Activated naive CD8-positive, alpha-beta T cell treated with anti-CD3 and anti-CD28 coated beads, Interleukin-2, amount 10 ng/mL, durations not matched to agents 7 days and 5 days (primary cell): ENCODE data around the gene ST3GAL5. TPM values are rescaled to one million over a fixed set of nuclear protein-coding genes. Genes with fewer than 3 reads are reported as not detected.
"Not testable (repeated sequence)": the region's sequence is repeated elsewhere in the genome, so short reads cannot be mapped to it uniquely, and the experiment has no call there.

Experiments used
- ATAC-seq: fragments of 150-1000 bp; cut with Tn5 transposase; one replicate; pipeline ENCODE4 v1.10.0; 2021; ENCODE audit warnings: low read depth, moderate library complexity
- POLR2A ChIA-PET: fragments of 350-600 bp; sonication (Branson Sonifier 250); formaldehyde crosslinking; loops from one replicate; lab custom pipeline; 2021; ENCODE audit warnings: antibody characterized with exemption; lab: Charles Lee
- DNase-seq: peaks from one replicate; pipeline ENCODE4 v3.0.0; 2021
- H3K27ac Mint-ChIP-seq: one replicate; pipeline ENCODE4 v1.8.0; 2022; ENCODE audit warnings: mild to moderate bottlenecking, mixed read lengths
- H3K27me3 Mint-ChIP-seq: one replicate; pipeline ENCODE4 v1.8.0; 2022; ENCODE audit warnings: mild to moderate bottlenecking, moderate library complexity, mixed read lengths
- H3K36me3 Mint-ChIP-seq: one replicate; pipeline ENCODE4 v1.8.0; 2021; ENCODE audit warnings: mild to moderate bottlenecking, mixed read lengths
- H3K4me1 Mint-ChIP-seq: one replicate; pipeline ENCODE4 v1.8.0; 2021; ENCODE audit warnings: mixed read lengths
- H3K4me3 Mint-ChIP-seq: one replicate; pipeline ENCODE4 v1.8.0; 2022; ENCODE audit warnings: mild to moderate bottlenecking, moderate library complexity, mixed read lengths
- H3K9me3 Mint-ChIP-seq: one replicate; pipeline ENCODE4 v1.8.0; 2021; ENCODE audit warnings: mixed read lengths
- total RNA-seq, 2 experiments: library from RNA; stranded (reverse); gene quantifications; one replicate each; pipeline ENCODE4 v1.2.3, GENCODE V29; 2021

The ST3GAL5 gene
- total RNA-seq, 2 experiments from 2014 or later, result 59.9 to 62.8 TPM

DNA sequence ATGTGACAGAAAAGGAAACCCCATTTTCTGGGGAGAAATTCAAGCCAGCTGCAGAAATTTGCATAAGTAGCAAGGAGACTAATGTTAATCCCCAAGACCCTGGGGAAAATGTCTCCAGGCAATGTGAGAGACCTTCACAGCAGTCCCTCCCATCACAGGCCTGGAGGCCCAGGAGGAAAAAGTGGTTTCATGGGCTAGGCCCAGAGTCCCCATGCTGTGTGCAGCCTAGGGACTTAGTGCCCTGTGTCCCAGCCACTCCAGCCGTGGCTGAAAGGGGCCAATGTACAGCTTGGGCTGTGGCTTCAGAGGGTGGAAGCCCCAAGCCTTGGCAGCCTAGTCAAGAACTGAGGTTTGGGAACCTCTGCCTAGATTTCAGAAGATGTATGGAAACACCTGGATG lies 7.0 kb downstream of the ST3GAL5 start:
- H3K36me3 Mint-ChIP-seq, result peaks cover 61% of the 10 kb centered on the region
- H3K4me1 Mint-ChIP-seq, result peaks cover 67% of the 10 kb centered on the region
- H3K4me3 Mint-ChIP-seq, ATAC-seq, POLR2A ChIA-PET, H3K27me3 Mint-ChIP-seq, H3K27ac Mint-ChIP-seq, DNase-seq: not testable (repeated sequence)
- peaks cover 15% of the 10 kb centered on the region for H3K9me3 Mint-ChIP-seq

DNA sequence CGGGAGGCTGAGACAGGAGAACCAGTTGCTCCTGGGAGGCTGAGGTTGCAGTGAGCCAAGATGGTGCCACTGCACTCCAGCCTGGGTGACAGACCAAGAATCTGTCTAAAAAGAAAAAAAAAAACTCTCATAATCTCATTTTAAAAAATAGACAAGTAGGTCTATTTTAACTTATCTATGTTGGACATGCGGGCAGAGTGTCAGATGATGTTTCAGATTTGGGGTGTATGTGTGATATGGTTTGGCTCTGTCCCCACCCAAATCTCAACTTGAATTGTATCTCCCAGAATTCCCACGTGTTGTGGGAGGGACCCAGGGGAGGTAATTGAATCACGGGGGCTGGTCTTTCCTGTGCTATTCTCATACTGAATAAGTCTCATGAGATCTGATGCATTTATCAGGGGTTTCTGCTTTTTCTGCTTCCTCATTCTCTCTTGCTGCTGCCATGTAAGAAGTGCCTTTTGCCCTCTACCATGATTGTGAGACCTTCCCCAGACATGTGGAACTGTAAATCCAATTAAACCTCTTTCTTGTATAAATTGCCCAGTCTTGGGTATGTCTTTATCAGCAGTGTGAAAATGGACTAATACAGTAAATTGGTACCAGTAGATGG lies 8.0 kb downstream of the ST3GAL5 start:
- peaks cover 54% of the 10 kb centered on the region for H3K36me3 Mint-ChIP-seq
- peaks cover 15% of the 10 kb centered on the region for H3K9me3 Mint-ChIP-seq
- POLR2A ChIA-PET, ATAC-seq, H3K4me3 Mint-ChIP-seq, DNase-seq, H3K27me3 Mint-ChIP-seq: not testable (repeated sequence)
- peak overlapping the region; percentile 60 for H3K27ac Mint-ChIP-seq
- H3K4me1 Mint-ChIP-seq, result peaks cover 59% of the 10 kb centered on the region

DNA sequence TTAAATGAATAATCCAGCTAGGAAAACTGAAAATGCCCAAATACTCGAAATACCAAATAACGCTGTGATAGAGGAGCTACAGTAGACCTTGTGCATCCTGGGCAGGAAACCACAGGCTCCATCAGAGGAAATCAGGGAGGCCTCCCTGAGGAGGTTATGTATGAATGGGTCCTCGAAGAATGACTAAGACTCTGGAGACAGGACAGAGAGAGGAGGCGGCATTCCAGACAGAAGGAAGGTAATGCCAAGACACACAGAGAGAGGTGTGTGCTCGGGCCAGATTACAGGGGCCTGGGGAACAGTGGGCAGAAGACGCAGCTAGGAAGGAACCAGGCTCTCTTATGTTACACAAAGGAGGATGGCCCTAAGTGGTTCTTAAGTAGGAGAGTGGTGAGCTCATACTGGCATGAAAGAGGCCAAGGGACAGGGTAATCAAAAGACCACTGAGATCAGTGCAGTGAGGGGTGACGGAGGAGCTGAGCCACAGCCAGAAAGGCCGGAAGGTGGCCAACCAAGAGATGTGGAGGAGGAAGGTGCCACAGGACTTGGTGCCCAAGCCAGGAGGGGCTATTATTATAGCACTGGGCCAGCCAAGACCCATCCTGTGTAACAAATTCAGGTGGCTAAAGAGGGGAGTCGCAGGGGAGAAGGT lies 9.9 kb downstream of the ST3GAL5 start:
- no peak for DNase-seq
- Mint-ChIP-seq H3K4me1 (peaks cover 53% of the 10 kb centered on the region), H3K4me3 (peak overlapping the region; percentile 25), H3K27me3 (no peaks in the 10 kb centered on the region), H3K36me3 (peaks cover 49% of the 10 kb centered on the region), H3K27ac (peak overlapping the region; percentile 40), H3K9me3 (peaks cover 15% of the 10 kb centered on the region)
- ATAC-seq, result peak; percentile 58
- POLR2A ChIA-PET, result interaction anchor here (0.8 to 2.0 kb wide), 4 partner anchors 9 to 158 kb away, joined by 3 to 5 read pairs (median 4); no protein-coding TSS in a partner anchor

DNA sequence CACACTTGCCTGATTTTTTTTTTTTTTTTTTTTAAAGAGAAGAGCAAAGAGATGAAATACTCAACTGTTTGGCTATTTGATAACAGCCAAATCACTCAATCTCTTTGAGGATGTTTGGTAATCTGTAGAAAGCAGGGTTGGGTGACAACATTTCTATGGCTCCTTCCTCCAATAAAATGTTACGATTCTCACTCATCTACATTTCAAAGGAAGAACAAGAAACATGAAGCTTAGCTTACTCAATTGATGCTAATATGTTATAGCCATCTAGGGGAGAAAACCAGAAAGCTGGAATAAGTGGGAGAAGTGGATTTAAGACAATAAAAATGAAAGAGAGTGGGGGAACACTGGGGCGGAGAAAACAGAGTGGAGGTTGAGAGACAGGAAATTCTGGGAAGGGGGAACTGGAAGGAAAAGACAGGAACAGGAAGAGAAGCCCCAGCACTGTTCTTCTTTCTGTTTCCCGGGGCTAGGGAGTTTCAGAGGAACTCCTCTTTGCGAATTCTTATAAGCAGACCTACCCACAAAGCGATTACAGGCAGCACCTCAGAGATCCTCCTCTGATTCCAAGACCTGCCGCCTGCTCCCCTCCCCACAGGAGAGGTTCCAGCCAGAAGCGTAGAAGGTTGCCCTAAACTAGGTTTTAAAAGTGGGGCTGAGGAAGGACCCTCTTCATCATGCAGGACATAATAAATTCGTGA lies 13.3 kb downstream of the ST3GAL5 start:
- POLR2A ChIA-PET, result no interaction called here
- Mint-ChIP-seq H3K27me3 (no peaks in the 10 kb centered on the region), H3K27ac (no peak overlapping the region), H3K4me3 (no peak overlapping the region), H3K4me1 (peaks cover 47% of the 10 kb centered on the region), H3K36me3 (peaks cover 35% of the 10 kb centered on the region), H3K9me3 (no peaks in the 10 kb centered on the region)
- ATAC-seq, result no peak
- DNase-seq, result no peak

DNA sequence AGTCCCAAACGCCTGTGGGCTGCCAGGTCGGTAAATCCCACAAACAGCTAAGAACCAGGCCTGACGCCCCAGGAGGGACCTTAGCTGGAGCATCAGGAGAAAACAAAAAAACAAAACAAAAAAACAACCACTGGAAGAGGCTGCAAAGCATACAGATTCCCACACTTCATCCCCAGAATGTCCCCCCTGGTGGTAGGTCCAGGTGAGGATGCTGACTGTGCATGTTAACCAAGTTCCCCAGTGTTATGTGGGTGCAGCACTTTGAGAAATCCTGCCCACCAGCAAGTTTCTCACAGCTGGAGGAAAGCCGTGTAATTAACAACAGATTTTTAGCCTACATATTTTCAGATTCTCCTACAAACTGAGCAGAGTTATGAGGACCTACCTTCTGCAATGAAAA lies 15.1 kb downstream of the ST3GAL5 start:
- no peaks in the 10 kb centered on the region for H3K27me3 Mint-ChIP-seq
- H3K27ac Mint-ChIP-seq, result no peak overlapping the region
- no peaks in the 10 kb centered on the region for H3K9me3 Mint-ChIP-seq
- H3K4me1 Mint-ChIP-seq, result peaks cover 32% of the 10 kb centered on the region
- peaks cover 35% of the 10 kb centered on the region for H3K36me3 Mint-ChIP-seq
- POLR2A ChIA-PET, result interaction anchor here (0.6 to 1.2 kb wide), 2 partner anchors 9 to 14 kb away, joined by 3 to 4 read pairs; no protein-coding TSS in a partner anchor
- no peak for DNase-seq
- ATAC-seq, result peak; percentile 39
- no peak overlapping the region for H3K4me3 Mint-ChIP-seq

DNA sequence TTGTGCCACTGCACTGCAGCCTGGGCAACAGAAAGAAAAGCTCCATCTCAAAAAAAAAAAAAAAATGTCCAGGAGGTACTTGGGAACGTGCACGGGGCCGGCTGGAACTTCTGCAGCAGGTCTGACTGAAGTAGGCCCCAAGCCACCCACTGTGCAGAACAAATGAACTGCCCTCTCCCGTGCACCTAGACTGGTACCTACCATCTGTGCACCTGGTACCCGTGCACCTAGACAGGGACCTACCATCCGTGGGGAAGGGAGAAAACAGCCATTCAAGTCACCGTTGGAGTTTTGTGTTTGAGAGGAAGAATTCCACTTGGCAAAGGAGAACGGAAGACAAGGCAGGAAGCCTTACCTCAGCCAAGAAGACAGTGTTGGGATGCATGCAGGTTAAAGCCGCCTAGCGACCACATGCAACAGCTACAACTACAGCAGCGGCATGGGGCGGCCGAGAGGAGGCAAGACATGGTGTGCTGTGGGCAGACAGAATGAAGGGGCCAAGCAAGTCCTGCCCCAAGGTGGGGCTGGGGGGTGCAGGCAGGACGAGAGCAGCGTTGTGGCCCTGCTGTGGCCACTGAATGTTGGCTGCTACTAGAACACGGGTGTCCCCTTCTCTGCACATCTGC lies 16.1 kb downstream of the ST3GAL5 start:
- peaks cover 41% of the 10 kb centered on the region for H3K36me3 Mint-ChIP-seq
- H3K27me3 Mint-ChIP-seq, result no peaks in the 10 kb centered on the region
- POLR2A ChIA-PET, result no interaction called here
- no peak for DNase-seq
- H3K4me1 Mint-ChIP-seq, result peaks cover 29% of the 10 kb centered on the region
- no peaks in the 10 kb centered on the region for H3K9me3 Mint-ChIP-seq
- H3K4me3 Mint-ChIP-seq, result no peak overlapping the region
- H3K27ac Mint-ChIP-seq, result no peak overlapping the region
- no peak for ATAC-seq

DNA sequence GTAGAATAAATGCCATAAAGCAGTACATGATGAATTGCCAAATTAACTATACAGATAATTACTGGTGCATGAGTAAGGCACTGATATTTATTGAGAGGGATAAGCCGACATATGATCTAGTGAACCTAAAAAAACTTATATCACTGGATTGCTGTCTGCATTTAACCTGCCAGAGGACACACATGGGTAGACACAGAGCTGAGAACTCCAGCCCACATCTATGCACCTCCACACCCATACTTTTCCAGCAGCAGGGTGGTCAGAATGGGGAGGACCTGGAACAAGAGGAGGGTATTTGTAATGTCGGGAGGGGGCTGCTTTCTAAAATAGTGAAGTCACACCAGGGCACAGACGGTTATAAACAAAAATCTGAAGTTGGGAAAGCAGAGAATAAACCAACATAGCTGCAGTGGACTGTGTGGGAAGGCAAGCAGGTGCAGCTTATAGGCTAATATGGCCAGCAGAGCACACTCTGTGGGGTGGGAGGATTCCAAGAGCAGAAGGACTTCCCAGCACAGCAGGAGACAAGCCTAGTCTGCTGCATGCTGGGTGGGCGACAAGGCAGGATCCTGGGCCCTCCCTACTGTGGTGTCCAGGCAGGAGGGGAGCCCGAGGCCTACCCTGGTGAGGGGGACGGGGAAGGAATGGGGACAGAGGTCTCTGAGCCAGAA lies 17.2 kb downstream of the ST3GAL5 start:
- Mint-ChIP-seq H3K36me3 (peaks cover 39% of the 10 kb centered on the region), H3K4me1 (peaks cover 32% of the 10 kb centered on the region), H3K27ac (no peak overlapping the region), H3K4me3 (no peak overlapping the region), H3K9me3 (no peaks in the 10 kb centered on the region), H3K27me3 (no peaks in the 10 kb centered on the region)
- POLR2A ChIA-PET, result no interaction called here
- DNase-seq, result no peak
- no peak for ATAC-seq

DNA sequence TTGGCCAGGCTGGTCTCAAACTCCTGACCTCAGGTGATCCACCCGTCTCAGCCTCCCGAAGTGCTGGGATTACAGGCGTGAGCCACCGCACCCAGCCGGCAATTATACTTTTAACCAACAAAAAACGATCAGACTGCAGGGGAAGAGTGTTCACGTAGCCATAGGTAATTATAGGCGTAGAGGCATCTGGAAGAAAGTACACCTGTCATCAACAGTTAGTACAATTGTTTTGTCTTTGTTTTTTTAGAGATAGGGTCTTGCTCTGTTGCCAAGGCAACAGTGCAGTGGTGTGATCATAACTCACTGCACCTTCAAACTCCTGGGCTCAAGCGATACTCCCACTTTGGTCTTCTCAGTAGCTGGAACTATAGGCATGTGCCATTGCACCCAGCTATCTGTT lies 20.0 kb downstream of the ST3GAL5 start:
- peaks cover 37% of the 10 kb centered on the region for H3K4me1 Mint-ChIP-seq
- POLR2A ChIA-PET, result no interaction called here

DNA sequence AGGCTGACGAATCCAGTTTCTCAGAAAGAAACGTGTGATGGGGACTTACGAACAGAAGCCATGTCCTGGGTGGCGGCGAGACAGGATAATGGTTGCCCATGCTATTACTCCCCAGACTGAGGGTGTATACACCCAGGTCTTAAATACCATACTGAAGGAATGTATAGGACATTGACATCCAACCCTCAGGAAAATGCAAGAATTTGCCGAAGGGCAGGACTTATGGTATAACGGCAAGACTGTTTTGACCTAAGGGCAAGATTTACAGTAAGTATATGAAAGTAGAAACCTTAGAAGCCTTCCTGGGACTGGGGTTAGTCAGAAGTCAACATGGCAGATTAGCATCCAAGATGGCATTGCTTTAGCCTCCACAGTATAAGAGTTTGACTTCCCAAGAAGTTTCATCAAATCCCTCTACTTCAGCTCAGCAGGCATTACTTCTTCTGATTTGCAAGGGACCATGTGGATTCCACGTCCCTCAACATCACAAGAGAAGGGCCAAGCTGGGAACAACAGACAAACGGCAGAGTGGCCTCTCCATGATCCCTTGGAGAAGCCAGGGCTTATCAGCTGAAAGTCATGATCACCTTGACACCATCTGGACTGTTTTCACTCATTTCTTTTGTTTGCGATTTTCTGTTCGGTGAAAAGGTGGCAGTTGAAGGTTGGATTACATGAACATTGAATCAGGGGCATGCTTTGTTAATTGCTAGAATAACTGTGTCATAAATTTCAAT lies 21.1 kb downstream of the ST3GAL5 start:
- peaks cover 40% of the 10 kb centered on the region for H3K4me1 Mint-ChIP-seq
- H3K4me3 Mint-ChIP-seq, result no peak overlapping the region
- H3K27ac Mint-ChIP-seq, result no peak overlapping the region
- ATAC-seq (no peak), DNase-seq (no peak)
- H3K36me3 Mint-ChIP-seq, result peaks cover 38% of the 10 kb centered on the region
- no peaks in the 10 kb centered on the region for H3K9me3 Mint-ChIP-seq
- H3K27me3 Mint-ChIP-seq, result no peaks in the 10 kb centered on the region
- POLR2A ChIA-PET, result no interaction called here

More for the DNA sequence above, 20.0 kb downstream of the ST3GAL5 start:
- H3K9me3 Mint-ChIP-seq, result no peaks in the 10 kb centered on the region
- H3K27me3 Mint-ChIP-seq, result no peaks in the 10 kb centered on the region
- no peak overlapping the region for H3K27ac Mint-ChIP-seq
- no peak overlapping the region for H3K4me3 Mint-ChIP-seq
- ATAC-seq (no peak), DNase-seq (no peak)
- peaks cover 39% of the 10 kb centered on the region for H3K36me3 Mint-ChIP-seq

DNA sequence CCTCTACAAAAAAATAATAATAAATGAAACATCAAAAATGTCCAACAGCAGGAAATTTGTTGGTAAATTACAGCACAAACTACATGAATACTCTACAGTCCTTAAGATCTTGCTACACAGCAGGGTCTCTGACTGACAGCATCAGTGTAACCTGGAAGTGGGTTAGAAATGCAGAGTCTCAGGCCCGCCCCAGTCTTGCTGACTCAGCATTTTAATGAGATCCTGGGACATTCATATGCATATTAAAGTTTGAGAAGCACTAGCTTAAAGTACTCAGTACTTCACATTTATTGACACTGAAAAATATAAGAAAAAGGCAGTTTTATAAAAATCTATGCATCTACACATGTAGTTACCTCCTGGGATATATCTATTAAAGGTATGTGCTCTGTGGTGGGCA lies 21.7 kb downstream of the ST3GAL5 start:
- Mint-ChIP-seq H3K27ac (no peak overlapping the region), H3K36me3 (peaks cover 38% of the 10 kb centered on the region), H3K4me1 (peaks cover 44% of the 10 kb centered on the region), H3K4me3 (no peak overlapping the region), H3K9me3 (no peaks in the 10 kb centered on the region), H3K27me3 (no peaks in the 10 kb centered on the region)
- ATAC-seq (no peak), DNase-seq (no peak)
- POLR2A ChIA-PET, result interaction anchor here (1.9 kb wide), 1 partner anchor 14 kb away, joined by 6 read pairs; no protein-coding TSS in a partner anchor

DNA sequence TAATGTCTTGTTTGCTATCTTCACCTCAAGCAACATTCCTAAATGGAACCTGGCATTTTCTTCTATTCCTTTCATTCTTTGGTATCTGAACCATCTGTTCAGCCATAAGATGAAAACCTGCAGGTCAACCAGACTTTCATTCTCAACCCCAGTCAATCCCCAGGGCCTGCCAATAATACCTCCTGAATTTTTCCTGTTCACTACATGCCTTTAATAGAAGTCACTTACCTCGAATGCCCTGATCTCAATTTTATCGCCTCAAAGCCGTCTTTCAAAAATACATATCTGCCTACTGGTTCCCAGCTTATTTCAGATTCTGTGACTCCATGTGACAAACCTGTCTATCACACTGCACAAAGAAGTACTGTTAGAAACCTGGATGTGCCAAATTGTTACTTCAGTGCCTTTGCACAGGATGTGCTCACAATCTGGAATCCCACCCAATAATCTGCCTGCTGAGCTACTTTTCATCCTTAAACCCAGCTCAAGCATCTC lies 22.6 kb downstream of the ST3GAL5 start:
- peaks cover 48% of the 10 kb centered on the region for H3K4me1 Mint-ChIP-seq

DNA sequence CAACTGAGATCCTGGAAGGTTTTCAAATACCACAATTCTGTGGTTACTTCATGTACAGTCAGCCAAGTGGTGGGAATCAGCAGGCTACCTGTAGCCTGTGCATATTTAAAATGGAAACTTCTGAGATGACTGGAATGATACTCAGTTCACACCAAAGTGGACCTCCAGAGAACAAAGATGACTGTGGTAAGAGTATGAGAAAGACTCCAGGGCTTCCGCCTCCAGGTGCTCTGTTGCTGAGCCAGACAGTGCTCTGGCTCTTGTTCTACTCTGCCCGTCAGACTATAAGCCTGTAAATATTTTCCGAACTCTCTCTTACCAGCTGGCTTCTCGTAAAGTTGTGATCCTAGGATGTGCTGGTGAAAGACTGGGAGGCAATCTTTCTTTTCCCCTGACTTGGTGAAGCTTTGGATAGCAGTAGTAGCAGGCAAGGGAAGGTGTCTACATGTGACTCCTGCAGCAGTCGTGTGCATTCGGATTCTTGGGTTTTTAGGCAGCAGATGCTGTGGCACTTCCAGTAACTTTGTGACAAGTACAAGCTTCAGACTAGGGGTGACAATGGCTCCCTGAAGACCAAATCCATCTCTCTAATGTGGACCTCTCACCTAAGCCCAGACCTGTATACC lies 23.1 kb downstream of the ST3GAL5 start:
- POLR2A ChIA-PET, result interaction anchor here (1.2 to 1.9 kb wide), 2 partner anchors 13 to 15 kb away, joined by 3 to 6 read pairs; no protein-coding TSS in a partner anchor
- Mint-ChIP-seq H3K27ac (no peak overlapping the region), H3K4me1 (peaks cover 52% of the 10 kb centered on the region), H3K9me3 (no peaks in the 10 kb centered on the region), H3K36me3 (peaks cover 43% of the 10 kb centered on the region), H3K4me3 (no peak overlapping the region), H3K27me3 (no peaks in the 10 kb centered on the region)
- DNase-seq (no peak), ATAC-seq (no peak)

More for the DNA sequence above, 22.6 kb downstream of the ST3GAL5 start:
- H3K4me3 Mint-ChIP-seq, result no peak overlapping the region
- H3K27me3 Mint-ChIP-seq, result no peaks in the 10 kb centered on the region
- no peak overlapping the region for H3K27ac Mint-ChIP-seq
- POLR2A ChIA-PET, result interaction anchor here (1.2 to 1.9 kb wide), 2 partner anchors 13 to 15 kb away, joined by 3 to 6 read pairs; no protein-coding TSS in a partner anchor
- ATAC-seq (no peak), DNase-seq (no peak)
- H3K36me3 Mint-ChIP-seq, result peaks cover 38% of the 10 kb centered on the region
- no peaks in the 10 kb centered on the region for H3K9me3 Mint-ChIP-seq
